GM19463 (cell line): ENCODE data around the gene MYO1C.
A peak's percentile ranks its signal among the peaks of the same experiment; 100 is the strongest.
"Not testable (repeated sequence)": the region's sequence is repeated elsewhere in the genome, so short reads cannot be mapped to it uniquely, and the experiment has no call there.

ENCODE experiments used
- ATAC-seq: cut with Tn5 transposase; IDR thresholded peaks from one replicate; pipeline ENCODE4 v1.9.1; 2021; ENCODE audit warnings: mild to moderate bottlenecking, moderate library complexity; ENCODE audit not compliant: unreplicated experiment

Gene MYO1C

GRCh38 chr17:1467258-1467657 lies 25.2 kb downstream of the MYO1C start:
- no peak for ATAC-seq

DNA sequence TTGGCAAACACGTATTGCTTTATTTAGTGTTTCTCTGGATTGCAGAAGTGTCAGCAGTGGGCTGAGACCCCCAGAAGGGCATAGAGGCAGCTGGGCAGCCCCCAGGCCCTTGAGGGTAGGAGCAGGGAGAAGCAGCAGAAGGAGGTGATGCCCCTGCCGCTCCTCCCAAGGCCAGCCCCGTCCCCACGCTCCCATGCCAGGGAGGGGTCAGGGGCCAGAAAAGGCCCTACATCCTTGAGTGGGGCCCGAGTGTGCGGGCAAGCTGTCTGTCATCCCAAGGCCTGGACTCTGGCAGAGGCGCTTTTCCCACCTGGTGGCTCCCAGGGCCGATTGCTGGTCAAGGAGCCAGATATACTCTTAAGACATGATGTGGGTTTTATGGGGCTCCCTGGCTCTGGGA lies 28.3 kb downstream of the MYO1C start:
- ATAC-seq = no peak

DNA sequence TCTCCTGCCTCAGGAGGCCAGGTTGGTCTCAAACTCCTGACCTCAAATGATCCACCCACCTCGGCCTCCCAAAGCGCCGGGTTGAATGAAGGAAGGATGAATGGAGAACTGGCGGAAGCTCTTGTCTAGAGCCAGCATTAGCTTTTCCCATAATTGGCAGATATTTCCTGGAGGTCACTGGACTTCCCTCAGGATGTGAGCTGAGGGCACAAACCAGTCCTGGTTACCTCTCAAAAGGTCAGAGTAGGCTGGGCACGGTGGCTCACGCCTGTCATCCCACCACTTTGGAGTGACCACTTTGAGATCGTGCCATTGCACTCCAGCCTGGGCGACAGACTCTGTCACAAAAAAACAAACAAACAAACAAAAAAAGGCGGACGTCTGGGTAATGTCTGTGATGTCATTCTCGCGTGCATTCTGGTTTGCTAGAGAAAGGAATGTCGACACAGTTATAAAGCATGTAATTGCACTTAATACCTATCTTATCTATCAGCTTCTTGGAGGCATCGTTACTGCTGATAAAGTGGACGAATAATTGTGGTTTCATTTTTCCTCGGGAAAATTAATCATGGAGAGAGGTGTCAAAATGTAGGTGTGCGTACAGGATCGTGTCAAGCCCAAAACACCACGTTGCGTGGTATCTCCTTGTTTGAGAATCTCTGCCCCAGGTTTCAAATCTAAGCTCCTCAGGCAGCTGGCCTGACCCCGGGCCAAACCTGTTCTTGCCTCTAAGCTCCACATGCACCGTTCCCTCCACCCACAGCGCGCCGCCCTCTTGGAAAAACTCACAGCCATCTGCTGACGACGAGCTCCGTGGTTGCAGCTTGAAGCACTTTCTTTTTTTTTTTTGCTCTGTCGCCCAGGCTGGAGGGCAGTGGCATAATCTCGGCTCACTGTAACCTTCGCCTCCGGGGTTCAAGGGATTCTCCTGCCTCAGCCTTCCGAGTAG lies 30.0 kb downstream of the MYO1C start:
- no peak for ATAC-seq

GRCh38 chr17:1461198-1461944 lies 31.1 kb downstream of the MYO1C start:
- ATAC-seq = no peak

- no peak for ATAC-seq
Measured at GRCh38 chr17:1460233-1460632, 32.3 kb downstream of the MYO1C start.

DNA sequence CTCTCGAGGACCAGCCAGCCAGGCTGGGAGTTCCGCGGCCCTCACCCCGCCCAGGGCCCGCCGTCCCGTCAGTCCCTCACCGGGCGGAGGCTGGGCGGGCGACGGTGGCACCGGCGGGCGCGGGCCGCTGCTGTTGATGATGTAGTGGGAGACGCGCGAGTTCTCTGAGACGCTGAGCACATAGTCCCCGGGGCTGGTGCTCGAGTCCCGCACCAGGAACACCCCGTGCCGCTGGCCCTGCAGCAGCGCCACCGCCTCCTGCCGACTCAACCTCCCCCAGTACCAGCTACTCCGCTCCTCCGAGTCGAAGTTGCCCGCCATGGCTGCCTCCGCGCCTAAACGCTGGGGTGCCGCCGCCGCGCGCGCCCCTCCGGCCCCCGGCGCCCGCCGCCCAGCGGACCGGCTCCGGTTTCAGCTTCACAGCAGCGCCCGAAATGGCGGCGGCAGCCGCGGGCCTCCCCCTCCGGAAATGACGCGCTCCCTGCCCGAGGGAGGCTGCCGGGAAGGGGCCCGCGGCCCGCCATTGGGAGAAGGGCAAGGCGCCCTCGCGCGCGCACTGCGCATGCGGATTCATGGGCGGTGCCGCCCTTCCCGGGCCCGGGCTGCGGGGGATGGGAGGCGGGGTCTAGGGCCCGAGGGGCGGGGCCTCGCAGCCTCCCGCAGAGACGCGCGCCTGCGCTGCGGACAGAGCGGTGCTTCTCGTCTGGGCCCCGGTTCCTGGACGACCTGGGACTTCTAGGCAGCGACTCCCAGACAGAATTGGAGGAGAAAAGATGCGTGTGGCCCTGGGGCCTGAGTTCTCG lies 36.5 kb downstream of the MYO1C start, which contains the start of gene CRK:
CRK (minus strand) TSS at position 436 of the 803 bp plus-strand sequence; CDS start at position 321, 115 bp downstream.
- ATAC-seq = peak; percentile 94

- peak; percentile 28 for ATAC-seq
Measured at GRCh38 chr17:1455291-1455796, 37.1 kb downstream of the MYO1C start.

DNA sequence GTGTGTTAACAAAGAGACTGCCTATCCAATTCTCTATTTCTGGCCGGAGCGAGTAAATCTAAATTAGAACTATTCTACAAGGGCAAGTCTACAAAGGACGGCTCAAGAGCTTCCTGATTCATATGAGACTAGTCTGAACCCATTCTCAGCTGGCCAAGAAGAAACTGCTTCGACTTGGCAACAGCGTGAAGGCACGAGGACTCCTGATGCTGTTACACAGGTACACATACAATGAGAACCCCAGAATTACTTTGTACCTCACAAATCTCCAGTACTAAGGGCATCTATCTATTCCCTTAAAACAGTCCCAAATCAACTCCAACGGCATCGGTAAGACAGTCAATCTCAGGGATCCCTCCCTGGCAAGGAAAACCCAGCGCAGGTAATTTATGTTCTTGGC lies 37.9 kb downstream of the MYO1C start:
- ATAC-seq = no peak

- ATAC-seq = not testable (repeated sequence)
Measured at GRCh38 chr17:1453694-1454093, 38.8 kb downstream of the MYO1C start.

DNA sequence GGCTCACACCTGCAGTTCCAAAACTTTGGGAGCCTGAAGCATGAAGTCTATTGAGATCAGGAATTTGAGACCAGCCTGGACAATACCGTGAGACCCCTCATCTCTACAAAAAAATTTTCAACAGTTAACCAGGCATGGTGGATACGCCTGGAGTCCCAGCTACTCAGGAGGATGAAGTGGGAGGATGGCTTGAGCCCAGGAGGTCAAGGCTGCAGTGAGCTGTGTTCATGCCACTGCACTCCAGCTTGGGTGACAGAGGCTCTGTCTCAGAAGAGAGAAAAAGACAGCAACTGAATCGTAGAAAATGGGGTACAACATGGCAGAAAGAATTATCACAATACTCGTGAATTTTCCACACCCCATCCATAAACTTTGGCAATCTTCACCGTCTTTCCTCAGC lies 39.6 kb downstream of the MYO1C start:
- ATAC-seq = no peak

- ATAC-seq = not testable (repeated sequence)
Measured at GRCh38 chr17:1450261-1450660, 42.2 kb downstream of the MYO1C start.

DNA sequence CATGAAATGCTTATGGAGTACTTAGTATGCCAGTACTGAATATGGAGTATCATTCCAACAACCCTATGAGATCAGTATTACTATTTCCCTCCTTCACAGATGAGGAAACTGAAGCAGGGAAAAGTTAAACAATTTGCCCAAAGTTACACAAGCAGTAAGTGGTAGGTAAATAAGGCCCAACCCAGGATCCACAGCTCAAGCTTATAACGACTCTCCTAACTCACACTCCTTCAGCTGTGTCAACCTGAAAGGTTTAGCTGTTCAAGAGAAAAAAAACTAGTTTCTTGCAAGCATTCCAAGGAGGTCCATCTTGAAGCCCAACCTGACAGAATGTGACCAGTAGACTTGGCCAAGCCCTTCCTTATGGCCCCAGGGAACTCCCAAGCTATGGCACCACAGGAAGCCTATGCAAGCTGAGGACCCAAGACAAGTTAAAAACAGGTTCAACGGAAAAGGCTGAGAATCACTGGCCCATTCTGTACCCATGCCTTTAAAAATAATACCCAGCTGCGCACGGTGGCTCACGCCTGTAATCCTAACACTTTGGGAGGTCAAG lies 43.0 kb downstream of the MYO1C start:
- no peak for ATAC-seq

DNA sequence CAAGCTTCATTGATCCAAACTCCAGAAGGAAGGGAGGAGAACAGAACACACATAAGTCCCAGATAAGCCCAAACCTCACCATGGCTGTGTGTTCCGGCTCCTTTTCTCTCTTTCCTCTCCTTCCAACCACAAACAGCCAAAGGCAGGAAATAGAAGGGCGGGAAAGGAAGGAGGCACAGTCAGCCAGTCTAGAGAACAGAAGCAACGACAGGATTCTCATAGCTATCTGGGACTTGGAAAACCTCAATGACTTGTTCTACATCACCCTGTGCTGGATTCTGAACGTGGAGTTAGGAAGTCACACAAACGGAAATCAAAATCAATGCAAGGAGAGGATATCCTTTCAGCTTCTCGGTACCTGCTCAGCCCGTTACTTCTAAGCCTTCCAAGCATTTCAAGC lies 45.4 kb downstream of the MYO1C start:
- ATAC-seq = no peak

DNA sequence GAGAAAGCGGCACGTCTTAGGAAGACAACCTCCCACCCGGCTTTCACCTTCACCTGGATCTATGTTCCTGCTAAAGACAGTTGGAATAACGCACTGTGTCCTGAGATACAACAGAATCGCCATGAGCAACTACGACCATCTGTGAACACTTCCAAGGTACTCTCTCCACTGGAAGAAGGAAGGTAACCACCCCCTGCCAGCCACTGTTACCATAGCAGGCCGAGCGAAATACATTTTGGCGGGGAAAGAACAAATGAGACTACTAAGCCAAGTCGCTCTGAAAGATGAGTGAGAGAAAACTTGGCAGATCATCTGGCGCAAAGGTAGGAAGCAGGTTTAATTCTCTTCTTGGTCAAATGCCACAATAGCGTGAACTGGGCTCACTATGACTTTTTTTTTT lies 46.3 kb downstream of the MYO1C start:
- ATAC-seq = no peak

DNA sequence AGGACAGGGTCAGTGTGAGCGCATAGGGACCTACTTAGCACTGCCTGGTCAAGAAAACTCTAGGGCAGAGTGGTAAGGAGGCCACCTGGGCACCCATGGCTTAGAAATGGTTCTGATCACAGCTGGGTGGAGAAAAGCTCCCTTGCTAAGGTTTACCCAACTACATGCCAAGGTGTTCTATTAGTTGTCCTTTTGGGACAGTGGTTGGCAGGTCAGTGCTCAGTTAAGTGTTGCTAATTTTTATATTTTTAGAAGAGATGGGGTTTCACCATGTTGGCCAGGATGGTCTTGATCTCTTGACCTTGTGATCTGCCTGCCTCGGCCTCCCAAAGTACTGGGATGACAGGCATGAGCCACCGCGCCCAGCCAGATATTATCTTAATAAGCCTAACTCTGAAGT lies 46.8 kb downstream of the MYO1C start:
- not testable (repeated sequence) for ATAC-seq

DNA sequence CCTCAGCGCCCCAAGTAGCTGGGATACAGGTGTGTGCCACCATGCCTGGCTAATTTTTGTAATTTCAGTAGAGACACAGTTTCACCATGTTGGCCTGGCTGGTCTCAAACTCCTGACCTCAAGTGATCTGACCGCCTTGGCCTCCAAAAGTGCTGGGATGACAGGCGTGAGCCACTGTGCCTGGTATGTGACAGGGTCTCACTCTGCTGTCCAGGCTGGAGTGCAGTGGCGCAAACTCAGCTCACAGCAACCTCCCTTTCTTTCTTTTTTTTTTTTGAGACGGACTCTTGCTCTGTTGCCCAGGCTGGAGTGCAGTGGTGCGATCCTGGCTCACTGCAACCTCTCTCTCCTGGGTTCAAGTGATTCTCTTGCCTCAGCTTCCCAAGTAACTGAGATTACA lies 49.8 kb downstream of the MYO1C start:
- ATAC-seq = not testable (repeated sequence)

DNA sequence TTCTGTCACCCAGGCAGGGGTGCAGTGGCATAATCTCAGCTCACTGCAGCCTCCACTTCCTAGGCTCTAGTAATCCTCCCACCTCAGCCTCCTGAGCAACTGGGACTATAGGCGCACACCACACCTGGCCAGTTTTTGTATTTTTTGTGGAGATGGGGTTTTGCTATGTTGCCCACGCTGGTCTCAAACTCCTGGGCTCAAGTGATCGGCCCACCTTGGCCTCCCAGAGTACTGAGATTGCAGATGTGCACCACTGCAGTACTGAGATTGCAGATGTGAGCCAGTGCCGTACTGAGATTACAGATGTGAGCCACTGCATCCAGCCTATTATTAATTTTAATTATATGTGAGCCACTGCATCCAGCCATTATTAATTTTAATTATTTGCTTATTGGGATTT lies 50.3 kb downstream of the MYO1C start:
- no peak for ATAC-seq

DNA sequence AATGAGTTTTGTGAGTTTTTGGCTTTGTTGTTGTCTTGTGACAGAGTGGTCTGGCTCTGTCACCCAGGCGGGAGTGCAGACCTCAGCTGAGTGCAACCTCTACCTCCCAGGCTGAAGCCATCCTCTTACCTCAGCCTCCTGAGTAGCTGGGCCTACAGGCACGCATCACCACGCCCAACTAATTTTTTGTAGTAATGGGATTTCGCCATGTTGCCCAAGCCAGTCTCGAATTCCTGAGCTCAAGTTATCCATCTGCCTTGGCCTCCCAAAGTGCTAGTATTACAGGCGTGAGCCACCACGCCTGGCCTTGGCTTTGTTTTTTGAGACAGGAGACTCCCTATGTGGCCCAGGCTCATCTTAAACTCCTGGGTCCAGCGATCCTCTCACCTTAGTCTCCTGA lies 51.6 kb downstream of the MYO1C start:
- ATAC-seq = no peak

DNA sequence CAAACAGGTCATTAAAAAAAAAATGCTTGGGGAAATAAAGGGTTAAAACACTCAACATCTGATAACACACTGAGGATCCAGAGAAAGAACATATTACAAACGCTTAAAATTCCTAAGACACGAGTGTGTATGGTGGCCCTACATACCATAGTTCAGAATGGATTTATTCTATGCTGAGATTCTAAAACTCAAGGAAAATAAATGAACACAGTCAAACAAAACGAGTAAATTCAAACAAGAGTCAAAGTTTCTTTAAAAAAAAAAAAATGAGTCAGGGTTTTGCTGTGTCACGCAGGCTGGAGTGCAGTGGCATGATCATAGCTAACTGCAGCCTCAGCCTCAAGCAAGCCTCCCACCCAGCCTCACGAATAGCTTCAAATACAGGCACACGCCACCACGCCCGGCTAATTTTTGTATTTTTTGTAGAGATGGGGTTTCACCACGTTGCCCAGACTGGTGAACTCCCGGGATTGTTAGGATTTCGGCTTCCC lies 53.8 kb downstream of the MYO1C start:
- ATAC-seq = no peak

DNA sequence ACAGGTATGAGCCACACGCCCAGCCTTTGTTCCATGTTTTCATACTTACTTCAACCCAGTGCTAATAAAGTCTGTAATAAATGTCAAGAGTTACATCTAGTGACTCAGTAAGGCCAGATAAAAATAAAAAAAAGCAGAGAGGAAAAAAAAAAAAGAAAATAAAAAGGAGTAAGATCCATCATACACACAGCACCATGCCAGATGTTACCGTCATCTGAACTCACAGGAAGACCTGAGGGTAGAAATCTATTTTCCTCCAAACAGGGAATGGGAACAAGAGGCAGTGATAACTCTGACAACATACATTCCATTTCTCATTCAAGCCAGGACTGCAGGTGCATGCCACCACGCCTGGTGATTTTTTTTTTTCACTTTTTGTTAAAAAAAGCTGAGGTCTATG lies 57.2 kb downstream of the MYO1C start:
- ATAC-seq = no peak
